Hepatocyte (in vitro differentiated cells): ENCODE results near the gene XXYLT1. TPM values are rescaled to one million over a fixed set of nuclear protein-coding genes. Genes with fewer than 3 reads are reported as not detected.

Source experiments
- DNase-seq: peaks from one replicate; pipeline ENCODE4 v3.0.0-alpha.2; 2016; ENCODE audit warnings: low spot score
- H2AFZ ChIP-seq: fragments of 200-600 bp; sonication (generic); 2 replicates; pipeline ENCODE4 v1.6.0; 2016; ENCODE audit warnings: antibody characterized with exemption, mild to moderate bottlenecking
- H3K27ac ChIP-seq: fragments of 200-600 bp; sonication (generic); 2 replicates; pipeline ENCODE4 v1.5.1; 2016; ENCODE audit warnings: mild to moderate bottlenecking
- H3K27me3 ChIP-seq: fragments of 200-600 bp; sonication (generic); 2 replicates; pipeline ENCODE4 v1.6.1; 2016
- H3K36me3 ChIP-seq: fragments of 200-600 bp; sonication (generic); replicated peaks from 2 replicates; pipeline ENCODE4 v1.5.1; 2016; ENCODE audit warnings: low read depth; ENCODE audit not compliant: insufficient read depth
- H3K4me1 ChIP-seq: fragments of 200-600 bp; sonication (generic); 2 replicates; pipeline ENCODE4 v1.5.1; 2016; ENCODE audit warnings: mild to moderate bottlenecking, moderate library complexity; ENCODE audit not compliant: insufficient read depth
- H3K4me2 ChIP-seq: fragments of 200-600 bp; sonication (generic); 2 replicates; pipeline ENCODE4 v1.6.0; 2016
- H3K4me3 ChIP-seq: fragments of 200-600 bp; sonication (generic); 2 replicates; pipeline ENCODE4 v1.5.1; 2016; ENCODE audit warnings: mild to moderate bottlenecking
- H3K79me2 ChIP-seq: fragments of 200-600 bp; sonication (generic); 2 replicates; pipeline ENCODE4 v1.6.0; 2017; ENCODE audit warnings: mild to moderate bottlenecking
- H3K9me2 ChIP-seq: fragments of 200-600 bp; sonication (generic); replicated peaks from 2 replicates; pipeline ENCODE4 v1.6.0; 2017; ENCODE audit warnings: mild to moderate bottlenecking; ENCODE audit not compliant: insufficient read depth
- H3K9me3 ChIP-seq: fragments of 200-600 bp; sonication (generic); 2 replicates; pipeline ENCODE4 v1.5.1; 2016; ENCODE audit warnings: low read depth, mild to moderate bottlenecking
- H4K20me1 ChIP-seq: fragments of 200-600 bp; sonication (generic); 2 replicates; pipeline ENCODE4 v1.6.0; 2016; ENCODE audit warnings: mild to moderate bottlenecking; ENCODE audit not compliant: insufficient read depth, poor library complexity, severe bottlenecking
- CTCF ChIP-seq: fragments of 200-600 bp; sonication (generic); IDR thresholded peaks from 2 replicates; pipeline ENCODE4 v1.5.1; 2016; ENCODE audit warnings: antibody characterized with exemption, mild to moderate bottlenecking; ENCODE audit not compliant: poor library complexity
- EZH2 ChIP-seq: fragments of 200-600 bp; sonication (generic); IDR thresholded peaks from 2 replicates; pipeline ENCODE4 v1.6.1; 2016; ENCODE audit warnings: antibody characterized with exemption, mild to moderate bottlenecking, borderline replicate concordance
- EZH2phosphoT487 ChIP-seq: fragments of 200-600 bp; sonication (generic); IDR thresholded peaks from one replicate; pipeline ENCODE4 v1.6.1; 2018; ENCODE audit warnings: antibody characterized with exemption, mild to moderate bottlenecking, low read depth, moderate library complexity; ENCODE audit not compliant: unreplicated experiment, severe bottlenecking
- WGBS: methylation state at CpG from one replicate; pipeline ENCODE4 v1.1.6; 2016; ENCODE audit warnings: low lambda C conversion rate; ENCODE audit errors: missing lambda C conversion rate; 5-methylcytosine and 5-hydroxymethylcytosine counted together
- polyA plus RNA-seq: library from polyadenylated mRNA; unstranded; fragments of >200 nt; fragmentation: Nextera tagmentation; extraction: Ambion mirVana; gene quantifications from 2 replicates; pipeline ENCODE4 v1.2.1, GENCODE V29; 2016
- total RNA-seq: library from RNA; depleted of rRNA; stranded (reverse); fragments of >200 nt; gene quantifications from 2 replicates; pipeline ENCODE4 v1.2.3, GENCODE V29; 2014

XXYLT1 gene
- total and polyA plus RNA-seq, 2 experiments from 2014 or later = 20.9 to 25.6 TPM

GRCh38 chr3:195181741-195182469 is 89.1 kb downstream of the XXYLT1 start:
- Histone ChIP-seq H3K4me3 (no peak overlapping the region), H3K9me2 (no peaks in the 10 kb centered on the region), H3K4me1 (no peaks in the 10 kb centered on the region), H2AFZ (no peak overlapping the region), H3K4me2 (no peak overlapping the region), H4K20me1 (no peaks in the 10 kb centered on the region), H3K79me2 (no peaks in the 10 kb centered on the region), H3K9me3 (no peaks in the 10 kb centered on the region), H3K27ac (no peak overlapping the region), H3K36me3 (no peaks in the 10 kb centered on the region), H3K27me3 (no peaks in the 10 kb centered on the region)
- no peak for TF ChIP-seq EZH2
- no peak for TF ChIP-seq CTCF
- TF ChIP-seq EZH2phosphoT487 = no peak
- WGBS = 82% methylated on average over 7 of the region's 7 CpGs
- no peak for DNase-seq

GRCh38 chr3:195181113-195181498 is 89.9 kb downstream of the XXYLT1 start:
- H3K9me2 ChIP-seq = no peaks in the 10 kb centered on the region
- no peak overlapping the region for H2AFZ ChIP-seq
- H3K79me2 ChIP-seq = no peaks in the 10 kb centered on the region
- no peak overlapping the region for H3K27ac ChIP-seq
- no peak overlapping the region for H3K4me2 ChIP-seq
- H3K36me3 ChIP-seq = no peaks in the 10 kb centered on the region
- no peaks in the 10 kb centered on the region for H3K27me3 ChIP-seq
- H3K4me1 ChIP-seq = no peaks in the 10 kb centered on the region
- no peak for DNase-seq
- no peak for TF ChIP-seq EZH2
- TF ChIP-seq CTCF = no peak
- no peak for TF ChIP-seq EZH2phosphoT487
- no peak overlapping the region for H3K4me3 ChIP-seq
- H3K9me3 ChIP-seq = no peaks in the 10 kb centered on the region
- WGBS = 95% methylated on average over 9 of the region's 9 CpGs
- no peaks in the 10 kb centered on the region for H4K20me1 ChIP-seq

GRCh38 chr3:195180490-195181112 is 90.4 kb downstream of the XXYLT1 start:
- DNase-seq = no peak
- Histone ChIP-seq H3K79me2 (no peaks in the 10 kb centered on the region), H2AFZ (no peak overlapping the region), H3K36me3 (no peaks in the 10 kb centered on the region), H3K4me3 (no peak overlapping the region), H3K27me3 (no peaks in the 10 kb centered on the region), H3K4me2 (no peak overlapping the region), H3K27ac (no peak overlapping the region), H3K9me2 (no peaks in the 10 kb centered on the region), H3K9me3 (no peaks in the 10 kb centered on the region), H4K20me1 (no peaks in the 10 kb centered on the region), H3K4me1 (no peaks in the 10 kb centered on the region)
- 89% methylated on average over 17 of the region's 17 CpGs for WGBS
- no peak for TF ChIP-seq EZH2phosphoT487
- no peak for TF ChIP-seq EZH2
- TF ChIP-seq CTCF = no peak
